Subcutaneous abdominal adipose tissue (tissue), 5 donors: ENCODE results near the gene TMEM121.
"Not testable (repeated sequence)": the region's sequence is repeated elsewhere in the genome, so short reads cannot be mapped to it uniquely, and the experiment has no call there.

ENCODE experiments used
- H3K27ac ChIP-seq: one replicate; pipeline ENCODE4 v1.7.0; 2013; ENCODE audit warnings: low read depth, mild to moderate bottlenecking, inconsistent platforms, low read length, moderate library complexity
- H3K27me3 ChIP-seq, 5 donors: one replicate each; pipeline ENCODE4 v1.7.0; 2013; ENCODE audit warnings: low read length in 5 of 5, inconsistent platforms in 1 of 5; ENCODE audit not compliant: control insufficient read depth in 5 of 5, insufficient read depth in 4 of 5
- H3K36me3 ChIP-seq, 5 donors: one replicate each; pipeline ENCODE4 v1.7.0; 2013; ENCODE audit warnings: low read length in 5 of 5; ENCODE audit not compliant: control insufficient read depth in 5 of 5, insufficient read depth in 5 of 5
- H3K4me1 ChIP-seq, 5 donors: one replicate each; pipeline ENCODE4 v1.7.0; 2013; ENCODE audit warnings: low read length in 5 of 5, mild to moderate bottlenecking in 3 of 5, moderate library complexity in 1 of 5; ENCODE audit not compliant: control insufficient read depth in 5 of 5, insufficient read depth in 5 of 5
- H3K4me3 ChIP-seq, 5 donors: one replicate each; pipeline ENCODE4 v1.7.0; 2013; ENCODE audit warnings: low read length in 5 of 5, low read depth in 1 of 5
- H3K9ac ChIP-seq, 5 donors: one replicate each; pipeline ENCODE4 v1.7.0; 2013; ENCODE audit warnings: low read length in 5 of 5, mild to moderate bottlenecking in 4 of 5, moderate library complexity in 3 of 5
- H3K9me3 ChIP-seq, 5 donors: one replicate each; pipeline ENCODE4 v1.7.0; 2013; ENCODE audit warnings: low read length in 5 of 5; ENCODE audit not compliant: control insufficient read depth in 5 of 5
- donor health status: healthy.
- donor health status: healthy.
- donor health status: healthy.
- donor health status: healthy.
- donor health status: healthy.

The TMEM121 gene

DNA sequence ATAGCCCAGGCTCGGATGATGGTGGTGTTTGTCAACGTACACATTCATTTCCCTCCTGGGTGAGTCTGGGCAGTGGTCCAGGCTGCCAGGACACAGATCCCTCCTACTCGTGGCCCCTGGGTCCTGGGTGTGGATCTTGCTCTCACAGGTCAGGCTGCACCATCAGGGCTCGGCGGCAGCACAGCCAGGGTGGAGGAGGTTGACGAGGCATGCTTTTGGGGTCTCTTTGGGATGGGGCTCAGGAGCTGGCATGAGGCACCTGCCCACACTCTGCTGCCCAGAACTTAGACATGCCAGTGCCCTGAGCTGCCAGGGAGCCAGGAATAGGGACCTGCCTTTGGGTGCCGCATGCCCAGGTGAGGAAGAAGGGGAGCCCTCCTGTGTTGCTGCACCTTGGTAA, 9.7 kb downstream of the TMEM121 start:
- H3K27ac ChIP-seq = no peak overlapping the region
- H3K4me3 ChIP-seq = no peak overlapping the region
- no peaks in the 10 kb centered on the region for H3K36me3 ChIP-seq
- H3K9ac ChIP-seq = no peak overlapping the region
- no peaks in the 10 kb centered on the region for H3K9me3 ChIP-seq
- peaks cover 31 to 47% (median 42%) of the 10 kb centered on the region in 5 donors for H3K27me3 ChIP-seq
- H3K4me1 ChIP-seq = peaks cover 0 to 5% (median 0%) of the 10 kb centered on the region in 5 donors

DNA sequence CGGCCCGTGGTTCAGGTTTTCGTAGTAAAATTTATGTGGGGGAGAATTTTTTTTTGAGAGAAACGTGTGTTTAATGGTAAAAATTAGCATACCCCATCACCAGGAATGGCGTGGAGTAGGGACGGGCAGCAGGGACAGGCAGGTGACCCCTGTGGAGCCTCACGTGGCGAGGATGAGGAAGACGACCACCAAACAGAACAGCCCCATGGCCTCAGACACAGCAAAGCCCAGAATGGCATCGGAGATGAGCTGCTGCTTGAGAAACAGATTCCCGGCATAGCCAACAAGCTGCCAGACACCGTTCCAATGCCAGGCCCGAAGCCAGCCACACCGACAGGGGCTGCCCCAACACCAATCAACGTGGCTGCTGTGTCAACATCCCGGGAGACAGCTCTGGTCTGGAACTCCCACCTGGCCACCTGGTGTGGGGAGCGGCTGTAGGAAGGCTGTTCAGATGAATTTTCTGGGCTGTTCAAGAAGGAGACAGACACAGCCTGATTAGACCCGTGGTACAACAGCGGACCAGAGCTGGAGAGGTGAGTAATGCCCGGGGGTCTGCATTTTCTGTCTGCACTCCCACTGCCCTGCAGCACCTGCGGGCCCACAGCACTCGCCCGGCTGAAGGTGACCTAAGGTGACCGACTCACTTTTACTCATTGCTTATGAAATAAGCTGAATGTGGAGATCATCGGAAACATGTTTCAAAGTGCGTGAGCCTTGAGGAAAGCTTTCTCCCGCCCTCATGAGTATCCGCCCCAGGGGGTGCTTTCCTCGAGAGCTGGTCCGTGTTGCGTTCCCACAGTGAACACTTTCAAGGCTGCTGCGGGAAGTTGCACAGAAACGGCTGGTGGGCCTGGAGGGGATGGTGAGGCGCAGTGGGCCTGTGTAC, 10.6 kb downstream of the TMEM121 start:
- Histone ChIP-seq H3K4me1 (peaks cover 0 to 5% (median 0%) of the 10 kb centered on the region in 5 donors), H3K27me3 (peaks cover 31 to 47% (median 38%) of the 10 kb centered on the region in 5 donors), H3K9ac (no peak overlapping the region), H3K27ac (no peak overlapping the region), H3K4me3 (no peak overlapping the region), H3K36me3 (no peaks in the 10 kb centered on the region), H3K9me3 (peaks cover 0 to 4% (median 0%) of the 10 kb centered on the region in 5 donors)

DNA sequence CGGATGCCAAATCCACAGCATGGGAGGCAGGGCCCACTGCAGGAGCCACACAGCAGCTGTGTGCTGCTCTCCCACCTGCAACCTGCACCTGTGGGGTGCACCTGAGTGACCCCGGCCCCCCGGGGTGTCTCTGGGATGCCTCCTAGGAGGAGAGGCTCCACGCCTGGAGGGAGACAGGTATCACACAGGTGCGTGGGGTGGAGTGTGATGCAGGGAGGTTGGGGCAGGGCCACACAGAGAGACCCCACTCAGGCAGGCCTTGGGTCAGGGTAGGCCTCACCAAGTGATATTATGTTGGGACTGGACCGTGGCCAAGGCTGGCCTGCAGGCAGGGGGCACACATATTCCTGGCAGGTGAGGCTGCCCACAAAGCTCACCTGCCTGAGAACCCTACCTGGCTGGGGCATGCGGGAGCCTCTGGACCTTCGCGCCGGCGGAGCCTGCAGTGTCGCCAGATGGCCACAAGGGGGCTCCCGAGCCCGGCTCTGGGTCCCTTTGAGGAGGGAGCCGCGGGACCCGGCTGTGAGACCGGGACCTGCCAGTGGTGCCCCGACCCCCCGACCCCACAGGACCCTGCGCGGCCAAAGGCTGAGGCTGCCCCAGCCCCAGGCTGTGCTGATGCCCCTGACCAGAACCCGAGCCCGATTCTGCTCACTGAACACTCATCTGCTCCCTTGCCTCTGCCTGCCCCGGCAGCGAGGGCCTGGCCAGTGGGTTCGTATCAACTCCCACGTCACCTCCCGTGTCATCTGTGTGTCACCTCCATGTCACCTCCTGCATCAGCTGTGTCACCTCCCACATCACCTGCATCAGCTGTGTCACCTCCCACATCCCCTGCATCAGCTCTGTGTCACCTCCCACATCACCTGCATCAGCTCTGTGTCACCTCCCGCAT, 11.4 kb downstream of the TMEM121 start:
- H3K4me3 ChIP-seq = no peak overlapping the region
- H3K27me3 ChIP-seq = peaks cover 31 to 40% (median 36%) of the 10 kb centered on the region in 5 donors
- peaks cover 0 to 6% (median 0%) of the 10 kb centered on the region in 5 donors for H3K9me3 ChIP-seq
- H3K36me3 ChIP-seq = no peaks in the 10 kb centered on the region
- H3K27ac ChIP-seq = no peak overlapping the region
- H3K9ac ChIP-seq = no peak overlapping the region
- H3K4me1 ChIP-seq = peaks cover 0 to 5% (median 0%) of the 10 kb centered on the region in 5 donors

DNA sequence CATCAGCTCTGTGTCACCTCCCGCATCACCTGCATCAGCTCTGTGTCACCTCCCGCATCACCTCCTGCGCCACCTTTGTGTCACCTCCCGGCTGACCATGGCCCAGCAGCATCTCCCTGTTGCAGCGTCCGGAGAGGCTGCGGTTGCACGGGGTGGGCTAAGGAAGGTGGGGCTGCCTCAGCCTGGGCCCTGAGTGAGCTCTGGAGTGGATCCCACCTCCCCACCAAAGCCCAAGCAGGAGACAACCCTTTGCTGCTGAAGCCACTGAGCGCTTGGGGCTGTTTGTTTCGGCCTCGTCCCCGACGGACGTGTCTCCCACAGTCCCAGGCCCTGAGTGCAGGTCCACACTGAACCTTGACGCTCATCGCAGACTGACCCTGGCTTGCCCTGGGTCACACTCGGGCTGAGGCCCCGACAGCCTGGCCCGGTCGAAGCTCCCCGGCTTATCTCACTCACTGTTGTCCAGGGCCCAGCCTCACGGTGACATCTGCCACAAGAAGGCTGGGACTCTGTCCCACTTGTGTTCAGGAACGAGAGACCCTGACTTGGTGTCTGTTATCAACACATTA, 12.2 kb downstream of the TMEM121 start:
- no peak overlapping the region for H3K9ac ChIP-seq
- no peak overlapping the region for H3K4me3 ChIP-seq
- H3K27me3 ChIP-seq = peaks cover 26 to 33% (median 30%) of the 10 kb centered on the region in 5 donors

DNA sequence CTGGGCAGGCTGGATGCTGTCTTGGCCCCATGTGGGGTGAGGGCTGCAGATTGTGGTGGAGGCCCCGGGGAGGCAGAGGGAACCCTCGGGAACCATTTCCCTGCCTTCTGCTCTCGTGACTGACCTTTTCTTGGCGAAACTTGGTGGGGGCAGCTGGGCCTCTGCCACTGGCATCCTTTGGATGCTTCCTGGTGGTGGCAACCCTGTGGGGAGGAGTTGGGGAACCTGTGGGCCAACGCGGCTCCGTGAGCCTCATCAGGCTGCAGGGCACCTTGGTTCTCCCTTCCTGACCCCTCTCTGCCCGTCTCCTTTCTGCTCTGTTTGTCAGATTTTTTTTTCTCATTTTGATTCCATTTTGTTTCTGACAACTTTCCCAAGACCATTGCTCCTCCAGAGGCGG, 14.4 kb downstream of the TMEM121 start:
- Histone ChIP-seq H3K36me3 (no peaks in the 10 kb centered on the region), H3K9ac (no peak overlapping the region), H3K9me3 (peaks cover 5 to 17% (median 11%) of the 10 kb centered on the region in 5 donors), H3K27me3 (peaks cover 18 to 26% (median 22%) of the 10 kb centered on the region in 5 donors), H3K4me3 (no peak overlapping the region), H3K27ac (no peak overlapping the region), H3K4me1 (peaks cover 0 to 5% (median 0%) of the 10 kb centered on the region in 5 donors)

More for the DNA sequence above, 12.2 kb downstream of the TMEM121 start:
- H3K9me3 ChIP-seq = peaks cover 2 to 11% (median 4%) of the 10 kb centered on the region in 5 donors
- H3K4me1 ChIP-seq = peaks cover 0 to 5% (median 0%) of the 10 kb centered on the region in 5 donors
- H3K36me3 ChIP-seq = no peaks in the 10 kb centered on the region
- no peak overlapping the region for H3K27ac ChIP-seq

DNA sequence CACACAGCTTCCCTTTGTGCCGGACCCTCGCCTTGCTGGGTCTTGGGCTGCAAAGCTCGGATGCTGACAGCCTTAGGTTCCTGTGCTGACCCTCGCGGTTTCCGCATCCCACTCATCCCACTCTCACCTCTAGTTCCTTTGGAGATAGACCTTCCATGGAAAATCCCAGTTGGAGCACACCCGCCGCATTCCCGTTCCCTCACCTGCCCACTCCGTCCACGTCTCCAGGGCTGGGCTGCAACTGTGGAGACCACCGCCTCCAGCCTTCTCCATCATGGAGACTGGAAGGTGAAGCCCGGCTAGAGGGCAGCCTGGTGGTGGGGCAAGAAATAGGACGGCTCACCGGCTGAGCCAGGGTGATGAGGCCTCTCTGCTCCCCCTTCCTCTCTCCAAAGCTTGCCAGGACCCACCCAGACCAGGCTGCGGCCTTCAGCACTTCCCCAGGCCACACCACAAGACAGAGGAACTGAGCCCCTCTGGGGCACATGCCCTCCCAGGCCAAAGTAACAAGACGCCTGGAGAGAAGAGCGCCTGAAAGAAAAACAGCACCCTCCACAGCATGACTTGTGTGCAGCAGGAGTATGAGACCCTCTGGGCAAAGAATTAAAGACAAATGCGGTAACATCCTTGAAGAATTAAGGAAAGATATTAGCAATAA, 15.0 kb downstream of the TMEM121 start:
- no peak overlapping the region for H3K27ac ChIP-seq

DNA sequence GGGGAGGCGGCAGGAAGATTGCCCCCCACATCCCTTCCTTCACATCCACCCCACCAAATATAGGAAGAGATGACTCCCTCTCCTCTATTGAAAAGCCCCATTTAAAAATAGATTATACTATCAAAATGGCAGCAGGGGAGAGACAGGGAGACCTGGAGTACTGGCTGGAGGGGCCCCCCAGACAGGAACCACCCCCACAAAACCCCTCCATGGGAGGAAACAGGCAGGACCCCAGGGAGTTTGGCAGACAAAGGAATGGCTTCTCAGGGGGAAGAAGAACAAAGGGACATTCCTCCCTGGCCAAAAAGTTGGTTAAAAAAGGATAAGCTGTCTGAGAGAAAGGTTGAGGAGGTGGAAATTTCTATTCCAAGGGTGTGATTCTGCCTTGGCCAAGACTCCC, 19.3 kb downstream of the TMEM121 start:
- H3K27me3 ChIP-seq, H3K27ac ChIP-seq, H3K36me3 ChIP-seq, H3K4me3 ChIP-seq, H3K9ac ChIP-seq, H3K4me1 ChIP-seq: not testable (repeated sequence)
- H3K9me3 ChIP-seq = peaks cover 5 to 17% (median 11%) of the 10 kb centered on the region in 5 donors

More for the DNA sequence above, 15.0 kb downstream of the TMEM121 start:
- H3K4me1 ChIP-seq = peaks cover 0 to 5% (median 0%) of the 10 kb centered on the region in 5 donors
- peaks cover 5 to 17% (median 11%) of the 10 kb centered on the region in 5 donors for H3K9me3 ChIP-seq
- peaks cover 13 to 21% (median 17%) of the 10 kb centered on the region in 5 donors for H3K27me3 ChIP-seq
- no peaks in the 10 kb centered on the region for H3K36me3 ChIP-seq
- H3K9ac ChIP-seq = no peak overlapping the region
- no peak overlapping the region for H3K4me3 ChIP-seq

DNA sequence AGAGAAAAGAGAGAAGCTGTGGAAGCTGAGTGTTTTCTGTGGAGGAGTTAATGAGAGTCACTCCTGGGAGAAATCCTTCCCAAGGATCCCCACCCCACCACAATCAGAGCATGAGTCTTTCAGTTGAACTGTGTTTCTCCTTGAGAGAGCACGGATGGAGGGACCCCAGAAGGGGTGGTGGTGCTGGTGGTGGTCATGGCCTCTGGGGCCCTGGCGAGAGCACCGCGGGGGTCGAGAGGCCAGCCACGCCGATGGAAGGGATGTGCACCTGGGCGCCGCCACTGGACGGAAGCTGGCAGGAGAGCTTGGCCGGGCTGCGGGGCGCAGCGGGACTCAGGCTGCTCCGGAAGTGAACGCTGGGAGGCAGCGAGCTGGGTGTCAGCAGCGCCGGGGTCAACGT, 20.0 kb downstream of the TMEM121 start:
- not testable (repeated sequence) for H3K27ac ChIP-seq, H3K4me3 ChIP-seq, H3K4me1 ChIP-seq, H3K9ac ChIP-seq, H3K27me3 ChIP-seq, H3K36me3 ChIP-seq
- H3K9me3 ChIP-seq = peaks cover 5 to 17% (median 11%) of the 10 kb centered on the region in 5 donors

DNA sequence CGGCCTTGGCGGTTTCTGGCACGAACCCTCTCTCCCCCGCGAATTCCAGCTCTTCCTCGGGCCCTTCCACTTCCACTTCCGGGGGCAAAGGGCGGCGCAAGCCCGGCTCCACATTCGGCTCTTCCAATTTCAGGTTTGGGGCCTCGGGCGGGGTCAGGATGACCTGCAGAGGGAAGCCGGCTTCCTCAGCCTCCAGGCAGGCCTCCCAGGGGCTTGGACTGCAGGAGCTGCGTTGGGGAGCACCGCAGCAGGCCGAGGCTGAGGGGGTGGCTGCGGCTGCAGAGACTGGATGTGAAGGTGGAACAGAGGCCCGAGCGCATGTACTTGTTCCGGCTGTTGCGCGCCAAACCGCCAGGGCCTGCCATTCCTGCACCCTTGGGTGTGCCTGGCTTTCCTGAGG, 20.7 kb downstream of the TMEM121 start:
- H3K9me3 ChIP-seq = peaks cover 5 to 17% (median 11%) of the 10 kb centered on the region in 5 donors
- H3K4me3 ChIP-seq, H3K4me1 ChIP-seq, H3K9ac ChIP-seq, H3K36me3 ChIP-seq, H3K27ac ChIP-seq, H3K27me3 ChIP-seq: not testable (repeated sequence)
